Vein endothelial cell (primary cell): ENCODE measurements around the gene COPS4. TPM values are rescaled to one million over a fixed set of nuclear protein-coding genes. Genes with fewer than 3 reads are reported as not detected.

Experiments
- small RNA-seq: library from RNA; depleted of rRNA; stranded (forward); fragments of <200 nt; gene quantifications from one replicate; pipeline ENCODE3, GENCODE V24; 2012
- total RNA-seq: library from RNA; depleted of rRNA; stranded (reverse); fragments of >200 nt; gene quantifications from 2 replicates; pipeline ENCODE4 v1.2.3, GENCODE V29; 2012

Gene COPS4
- 69.9 and 105 TPM in 2 replicates for total RNA-seq

GRCh38 chr4:83034630-83035494 is at the start of gene COPS4:
Gene COPS4, plus strand, starts transcription at chr4:83035183. Its CDS starts 42 bp downstream, at chr4:83035225.

GRCh38 chr4:83010522-83011318 is 24.3 kb upstream of the COPS4 start, which contains the start of gene LIN54:
Gene LIN54, minus strand, starts transcription at chr4:83010823. Its CDS starts 25,979 bp downstream, at chr4:82984844.

GRCh38 chr4:83114576-83114975 is 79.6 kb downstream of the COPS4 start, which contains the start of gene PLAC8:
Gene PLAC8, minus strand, starts transcription at chr4:83114729. Its CDS starts 6,808 bp downstream, at chr4:83107921.

Small RNA genes within 50 kb of the gene (small RNA-seq; reads per million reads assigned to genes)
- gene RNU6-615P = not detected

Other genes starting within 250 kb of the COPS4 start
- 59.1 and 59.9 TPM in 2 replicates for gene SCD5, start 236.4 kb upstream of the COPS4 start, total RNA-seq
- 365 and 381 TPM in 2 replicates for gene SEC31A, start 144.0 kb upstream of the COPS4 start, total RNA-seq
- gene THAP9, start 134.4 kb upstream of the COPS4 start, total RNA-seq = 3.4 and 4.9 TPM in 2 replicates
- gene LIN54, start 24.4 kb upstream of the COPS4 start, total RNA-seq = 11.1 and 19.6 TPM in 2 replicates
- gene PLAC8, start 79.5 kb downstream of the COPS4 start, total RNA-seq = 1.3 and 2.5 TPM in 2 replicates
- 16.7 and 17.7 TPM in 2 replicates for gene COQ2, start 249.6 kb downstream of the COPS4 start, total RNA-seq